Stimulated activated naive CD8-positive, alpha-beta T cell treated with anti-CD3 and anti-CD28 coated beads, Interleukin-15, Interleukin-2, amounts not matched to agents 100 ng/mL and 50 ng/mL, for 24 hours (primary cell): ENCODE results near the gene AUTS2.

Experiments
- H3K27ac Mint-ChIP-seq: one replicate; pipeline ENCODE4 v1.8.0; 2021; ENCODE audit warnings: mild to moderate bottlenecking, mixed read lengths
- H3K27me3 Mint-ChIP-seq: one replicate; pipeline ENCODE4 v1.8.0; 2021; ENCODE audit warnings: mixed read lengths
- H3K36me3 Mint-ChIP-seq: one replicate; pipeline ENCODE4 v1.8.0; 2021; ENCODE audit warnings: low read depth, mixed read lengths
- H3K4me1 Mint-ChIP-seq: one replicate; pipeline ENCODE4 v1.8.0; 2021; ENCODE audit warnings: low read depth, mixed read lengths
- H3K4me3 Mint-ChIP-seq: one replicate; pipeline ENCODE4 v1.8.0; 2021; ENCODE audit warnings: mild to moderate bottlenecking, mixed read lengths
- H3K9me3 Mint-ChIP-seq: one replicate; pipeline ENCODE4 v1.8.0; 2021; ENCODE audit warnings: mixed read lengths

Gene AUTS2

DNA sequence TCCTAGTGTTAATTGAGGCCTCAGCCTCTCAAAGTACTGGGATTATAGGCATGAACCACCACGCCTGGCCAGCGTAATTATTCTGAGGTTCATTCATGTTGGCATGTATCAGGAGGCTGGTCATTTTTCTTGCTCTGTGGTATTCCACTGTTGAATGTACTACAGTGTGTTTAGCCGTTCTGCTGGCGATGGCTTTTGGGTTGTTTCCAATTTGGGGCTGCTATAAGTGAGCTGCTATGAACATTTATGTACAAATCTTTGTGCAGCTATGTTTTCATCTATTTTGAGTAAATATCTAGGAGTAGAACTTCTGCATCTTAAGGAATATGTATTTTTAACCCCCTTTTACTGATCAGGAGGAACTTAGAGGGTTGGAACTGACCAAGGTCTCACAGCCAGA, 145.8 kb downstream of the AUTS2 start:
- Mint-ChIP-seq H3K9me3 (no peaks in the 10 kb centered on the region), H3K4me3 (no peak overlapping the region), H3K36me3 (no peaks in the 10 kb centered on the region), H3K4me1 (peaks cover 12% of the 10 kb centered on the region), H3K27me3 (no peaks in the 10 kb centered on the region), H3K27ac (no peak overlapping the region)

DNA sequence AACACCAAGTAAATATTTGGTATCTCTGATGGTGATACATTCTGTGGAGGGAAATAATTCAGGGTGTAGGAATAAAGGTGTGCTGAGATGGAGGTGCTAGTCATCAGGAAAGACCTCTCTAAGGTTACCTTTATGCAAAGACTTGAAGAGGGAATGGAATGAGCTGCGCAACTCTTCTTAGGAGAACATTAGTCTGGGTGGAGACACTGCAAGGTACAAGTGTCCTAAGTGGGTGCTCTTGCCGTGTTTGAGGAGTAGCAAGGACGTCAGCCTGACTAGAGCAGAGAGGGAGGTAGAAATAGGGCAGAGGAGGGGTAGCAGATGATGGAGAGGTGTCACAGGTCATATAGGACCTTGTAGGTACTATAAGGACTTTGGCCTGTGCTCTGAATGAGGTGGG, 148.1 kb downstream of the AUTS2 start:
- Mint-ChIP-seq H3K9me3 (no peaks in the 10 kb centered on the region), H3K36me3 (no peaks in the 10 kb centered on the region), H3K27me3 (no peaks in the 10 kb centered on the region), H3K4me1 (no peaks in the 10 kb centered on the region), H3K4me3 (no peak overlapping the region), H3K27ac (no peak overlapping the region)

GRCh38 chr7:69747144-69747543, 148.9 kb downstream of the AUTS2 start:
- no peaks in the 10 kb centered on the region for H3K36me3 Mint-ChIP-seq
- H3K9me3 Mint-ChIP-seq, result no peaks in the 10 kb centered on the region
- H3K27me3 Mint-ChIP-seq, result no peaks in the 10 kb centered on the region
- no peak overlapping the region for H3K27ac Mint-ChIP-seq
- no peak overlapping the region for H3K4me3 Mint-ChIP-seq
- H3K4me1 Mint-ChIP-seq, result no peaks in the 10 kb centered on the region

DNA sequence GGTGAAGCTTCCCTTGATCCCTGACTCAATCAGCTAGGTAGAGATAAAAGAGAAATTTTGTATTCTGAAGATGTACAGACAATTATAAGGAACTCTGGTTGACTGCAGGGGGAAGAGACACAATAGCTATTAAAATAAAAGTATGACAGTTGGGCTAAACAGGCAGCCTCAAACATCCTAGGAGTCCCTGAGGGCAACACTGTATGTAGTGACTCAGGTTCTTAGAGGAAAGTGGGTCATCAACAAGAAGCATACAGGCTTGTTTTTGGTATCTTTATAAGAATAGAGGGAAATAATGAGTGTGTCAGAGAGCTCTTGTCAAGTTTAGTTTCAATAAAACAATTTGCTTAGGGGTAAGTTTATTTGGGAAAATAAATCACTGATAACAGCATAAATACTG, 150.3 kb downstream of the AUTS2 start:
- Mint-ChIP-seq H3K4me3 (no peak overlapping the region), H3K27me3 (no peaks in the 10 kb centered on the region), H3K27ac (no peak overlapping the region), H3K4me1 (no peaks in the 10 kb centered on the region), H3K9me3 (no peaks in the 10 kb centered on the region), H3K36me3 (no peaks in the 10 kb centered on the region)

GRCh38 chr7:69749372-69749979, 151.2 kb downstream of the AUTS2 start:
- no peaks in the 10 kb centered on the region for H3K9me3 Mint-ChIP-seq
- H3K27me3 Mint-ChIP-seq, result no peaks in the 10 kb centered on the region
- H3K4me1 Mint-ChIP-seq, result no peaks in the 10 kb centered on the region
- H3K36me3 Mint-ChIP-seq, result no peaks in the 10 kb centered on the region
- no peak overlapping the region for H3K27ac Mint-ChIP-seq
- no peak overlapping the region for H3K4me3 Mint-ChIP-seq

DNA sequence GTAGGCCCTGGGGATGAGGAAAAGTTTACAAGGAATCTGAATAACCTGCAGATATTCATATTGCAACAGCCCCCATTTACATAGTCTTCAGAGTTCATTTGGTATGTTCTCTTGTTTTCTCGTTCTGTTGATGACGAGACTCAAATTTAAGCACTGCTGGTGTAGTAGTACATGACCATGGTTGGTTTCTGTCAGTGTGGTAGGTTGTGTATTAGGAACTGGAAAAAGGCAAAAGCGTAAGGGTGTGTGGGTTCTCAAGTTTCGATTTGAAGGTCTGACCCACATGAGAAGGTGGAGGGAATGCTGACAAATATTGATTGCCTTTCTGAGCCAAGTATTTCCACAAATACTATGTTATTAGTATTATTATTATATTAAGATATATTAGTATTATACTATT, 151.7 kb downstream of the AUTS2 start:
- no peaks in the 10 kb centered on the region for H3K36me3 Mint-ChIP-seq
- no peak overlapping the region for H3K27ac Mint-ChIP-seq
- H3K4me3 Mint-ChIP-seq, result no peak overlapping the region
- H3K27me3 Mint-ChIP-seq, result no peaks in the 10 kb centered on the region
- H3K9me3 Mint-ChIP-seq, result no peaks in the 10 kb centered on the region
- no peaks in the 10 kb centered on the region for H3K4me1 Mint-ChIP-seq

GRCh38 chr7:69751026-69751425, 152.8 kb downstream of the AUTS2 start:
- Mint-ChIP-seq H3K4me3 (no peak overlapping the region), H3K27me3 (no peaks in the 10 kb centered on the region), H3K36me3 (no peaks in the 10 kb centered on the region), H3K9me3 (no peaks in the 10 kb centered on the region), H3K27ac (no peak overlapping the region), H3K4me1 (no peaks in the 10 kb centered on the region)

GRCh38 chr7:69753981-69754380, 155.7 kb downstream of the AUTS2 start:
- Mint-ChIP-seq H3K27me3 (no peaks in the 10 kb centered on the region), H3K27ac (no peak overlapping the region), H3K36me3 (no peaks in the 10 kb centered on the region)

DNA sequence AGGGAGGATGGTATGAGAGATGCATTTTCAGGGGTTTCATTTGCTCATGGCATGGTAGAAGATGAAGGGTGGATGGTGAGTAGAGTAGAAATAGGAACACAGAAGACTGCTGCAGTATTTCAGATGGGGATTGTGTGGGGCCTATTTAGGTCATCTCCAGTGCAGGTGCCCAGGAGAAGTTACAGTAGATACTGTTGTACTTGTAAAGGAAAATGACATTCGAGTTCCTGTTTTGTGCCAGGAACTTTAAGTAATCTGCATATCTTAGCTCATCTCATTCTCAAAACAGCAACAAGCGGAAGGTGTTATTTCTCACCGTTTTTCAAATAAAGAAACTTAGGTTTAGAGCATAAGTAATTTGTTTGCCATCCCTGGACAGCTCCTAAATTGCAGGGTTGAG, 156.2 kb downstream of the AUTS2 start:
- Mint-ChIP-seq H3K4me1 (no peaks in the 10 kb centered on the region), H3K9me3 (no peaks in the 10 kb centered on the region), H3K36me3 (no peaks in the 10 kb centered on the region), H3K27me3 (no peaks in the 10 kb centered on the region), H3K4me3 (no peak overlapping the region), H3K27ac (no peak overlapping the region)

More at GRCh38 chr7:69753981-69754380, 155.7 kb downstream of the AUTS2 start:
- H3K9me3 Mint-ChIP-seq, result no peaks in the 10 kb centered on the region
- H3K4me3 Mint-ChIP-seq, result no peak overlapping the region
- H3K4me1 Mint-ChIP-seq, result no peaks in the 10 kb centered on the region

- no peak overlapping the region for H3K4me3 Mint-ChIP-seq
- no peaks in the 10 kb centered on the region for H3K36me3 Mint-ChIP-seq
- no peaks in the 10 kb centered on the region for H3K9me3 Mint-ChIP-seq
- H3K27me3 Mint-ChIP-seq, result no peaks in the 10 kb centered on the region
- no peaks in the 10 kb centered on the region for H3K4me1 Mint-ChIP-seq
- H3K27ac Mint-ChIP-seq, result no peak overlapping the region
Measured at GRCh38 chr7:69756235-69756634, 158.0 kb downstream of the AUTS2 start.

DNA sequence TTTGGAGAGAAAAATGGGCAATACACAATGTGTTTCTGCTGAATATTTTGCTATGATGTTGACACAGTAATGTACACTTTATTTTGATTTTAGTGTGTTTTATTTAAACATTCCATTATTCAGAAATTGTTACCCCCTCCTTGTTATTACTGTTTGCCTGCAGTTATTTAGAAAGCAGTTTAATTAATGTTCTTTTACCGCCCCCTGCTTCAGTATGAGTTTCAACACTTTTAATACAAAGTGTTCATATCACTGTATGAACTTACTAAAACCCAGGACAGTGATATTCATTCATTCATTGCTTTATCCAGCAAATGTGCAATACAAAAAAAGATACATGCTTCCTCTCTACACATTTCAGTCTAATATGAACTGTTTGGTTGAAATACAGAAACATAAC, 159.3 kb downstream of the AUTS2 start:
- no peaks in the 10 kb centered on the region for H3K4me1 Mint-ChIP-seq

DNA sequence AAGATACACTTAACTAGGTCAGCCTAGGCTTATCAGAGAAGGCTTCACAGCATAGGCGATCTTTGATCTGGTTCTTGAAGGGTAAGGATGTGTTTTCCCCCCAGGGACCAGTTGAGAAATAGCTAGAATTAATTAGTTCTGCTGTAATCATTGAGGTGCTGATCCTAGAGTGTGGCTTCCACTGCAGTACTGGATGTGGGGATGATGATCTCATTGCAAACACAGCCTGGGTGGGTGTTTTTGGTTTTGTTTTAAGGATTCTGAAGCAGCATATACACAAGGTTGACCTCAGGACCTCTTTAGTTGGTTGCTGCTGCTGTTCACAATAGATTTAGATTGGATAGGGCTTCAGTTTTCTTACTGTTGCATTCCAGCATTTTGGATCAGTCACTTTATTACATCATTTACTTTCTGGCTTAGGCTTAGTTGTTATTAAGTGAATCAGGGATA, 159.7 kb downstream of the AUTS2 start:
- H3K4me3 Mint-ChIP-seq, result no peak overlapping the region
- H3K36me3 Mint-ChIP-seq, result no peaks in the 10 kb centered on the region
- no peak overlapping the region for H3K27ac Mint-ChIP-seq
- H3K4me1 Mint-ChIP-seq, result no peaks in the 10 kb centered on the region
- no peaks in the 10 kb centered on the region for H3K27me3 Mint-ChIP-seq
- no peaks in the 10 kb centered on the region for H3K9me3 Mint-ChIP-seq

More for the DNA sequence above, 159.3 kb downstream of the AUTS2 start:
- no peak overlapping the region for H3K27ac Mint-ChIP-seq
- no peaks in the 10 kb centered on the region for H3K9me3 Mint-ChIP-seq
- no peaks in the 10 kb centered on the region for H3K27me3 Mint-ChIP-seq
- H3K4me3 Mint-ChIP-seq, result no peak overlapping the region
- no peaks in the 10 kb centered on the region for H3K36me3 Mint-ChIP-seq

DNA sequence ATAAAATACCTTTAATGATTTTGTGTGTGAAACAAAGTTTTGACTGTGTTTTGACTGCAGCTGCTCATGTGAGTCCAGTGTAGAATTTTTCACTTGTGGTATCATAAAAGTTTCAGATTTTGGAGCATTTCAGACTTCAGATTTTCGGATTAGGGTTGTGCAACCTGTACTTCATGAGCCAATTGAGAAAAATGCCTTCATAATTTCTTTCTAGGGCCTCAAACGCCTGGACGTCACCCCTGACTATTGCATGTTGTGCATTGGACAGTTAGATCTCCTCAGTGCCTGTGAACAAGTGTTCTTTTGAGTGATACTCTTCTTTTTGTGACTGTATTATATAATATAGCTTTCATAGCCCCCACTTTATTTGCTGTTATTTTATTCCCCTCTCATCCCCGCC, 161.1 kb downstream of the AUTS2 start:
- Mint-ChIP-seq H3K27ac (no peak overlapping the region), H3K4me1 (no peaks in the 10 kb centered on the region), H3K9me3 (no peaks in the 10 kb centered on the region), H3K36me3 (no peaks in the 10 kb centered on the region), H3K4me3 (no peak overlapping the region), H3K27me3 (no peaks in the 10 kb centered on the region)

GRCh38 chr7:69761290-69761922, 163.1 kb downstream of the AUTS2 start:
- no peak overlapping the region for H3K27ac Mint-ChIP-seq
- H3K4me3 Mint-ChIP-seq, result no peak overlapping the region
- H3K27me3 Mint-ChIP-seq, result no peaks in the 10 kb centered on the region
- H3K9me3 Mint-ChIP-seq, result no peaks in the 10 kb centered on the region
- H3K4me1 Mint-ChIP-seq, result no peaks in the 10 kb centered on the region
- H3K36me3 Mint-ChIP-seq, result no peaks in the 10 kb centered on the region

GRCh38 chr7:69762821-69763352, 164.6 kb downstream of the AUTS2 start:
- Mint-ChIP-seq H3K4me1 (no peaks in the 10 kb centered on the region), H3K4me3 (no peak overlapping the region), H3K27ac (no peak overlapping the region), H3K27me3 (no peaks in the 10 kb centered on the region), H3K9me3 (peaks cover 3% of the 10 kb centered on the region), H3K36me3 (no peaks in the 10 kb centered on the region)

GRCh38 chr7:69763513-69763912, 165.2 kb downstream of the AUTS2 start:
- H3K36me3 Mint-ChIP-seq, result no peaks in the 10 kb centered on the region
- H3K9me3 Mint-ChIP-seq, result peaks cover 3% of the 10 kb centered on the region
- no peak overlapping the region for H3K4me3 Mint-ChIP-seq
- no peaks in the 10 kb centered on the region for H3K27me3 Mint-ChIP-seq
- H3K27ac Mint-ChIP-seq, result no peak overlapping the region
- H3K4me1 Mint-ChIP-seq, result no peaks in the 10 kb centered on the region
